Mesendoderm (in vitro differentiated cells): Measurements from ENCODE around the gene EIF3L.
A peak's percentile ranks its signal among the peaks of the same experiment; 100 is the strongest.

ENCODE experiments used
- DNase-seq: peaks from one replicate; pipeline ENCODE4 v3.0.0; 2013
- H2AK5ac ChIP-seq: 2 replicates; pipeline ENCODE4 v1.6.1; 2013; ENCODE audit warnings: low read length, inconsistent platforms
- H2BK120ac ChIP-seq: 2 replicates; pipeline ENCODE4 v1.6.1; 2013; ENCODE audit warnings: low read depth, mild to moderate bottlenecking, low read length, moderate library complexity, mixed read lengths
- H2BK15ac ChIP-seq: replicated peaks from 2 replicates; pipeline ENCODE4 v1.6.1; 2013; ENCODE audit warnings: low read depth, mild to moderate bottlenecking, moderate library complexity
- H2BK5ac ChIP-seq: 2 replicates; pipeline ENCODE4 v1.6.1; 2013; ENCODE audit warnings: low read length, inconsistent platforms
- H3K18ac ChIP-seq: 2 replicates; pipeline ENCODE4 v1.6.1; 2013; ENCODE audit warnings: mild to moderate bottlenecking, low read length, mixed read lengths
- H3K23ac ChIP-seq: one replicate; pipeline ENCODE4 v1.6.1; 2013; ENCODE audit warnings: low read length
- H3K27ac ChIP-seq: 2 replicates; pipeline ENCODE4 v1.5.1; 2013; ENCODE audit warnings: low read depth, mild to moderate bottlenecking, inconsistent platforms, low read length, moderate library complexity
- H3K27me3 ChIP-seq: 2 replicates; pipeline ENCODE4 v1.6.1; 2013; ENCODE audit warnings: low read length, control low read depth, mild to moderate bottlenecking, inconsistent platforms; ENCODE audit not compliant: insufficient read depth, poor library complexity
- H3K36me3 ChIP-seq: 2 replicates; pipeline ENCODE4 v1.6.1; 2013; ENCODE audit warnings: low read length, inconsistent platforms; ENCODE audit not compliant: control insufficient read depth, insufficient read depth
- H3K4ac ChIP-seq: one replicate; pipeline ENCODE4 v1.6.1; 2013; ENCODE audit warnings: low read depth, mild to moderate bottlenecking, low read length, moderate library complexity
- H3K4me1 ChIP-seq: 2 replicates; pipeline ENCODE4 v1.6.1; 2013; ENCODE audit warnings: low read depth, low read length, inconsistent platforms; ENCODE audit not compliant: control insufficient read depth
- H3K4me2 ChIP-seq: 2 replicates; pipeline ENCODE4 v1.6.1; 2013; ENCODE audit warnings: low read length
- H3K4me3 ChIP-seq: 2 replicates; pipeline ENCODE4 v1.5.1; 2013; ENCODE audit warnings: mild to moderate bottlenecking, low read length
- H3K56ac ChIP-seq: one replicate; pipeline ENCODE4 v1.6.1; 2013; ENCODE audit warnings: low read length
- H3K79me1 ChIP-seq: 2 replicates; pipeline ENCODE4 v1.6.1; 2013; ENCODE audit warnings: low read length, inconsistent platforms
- H3K79me2 ChIP-seq: 2 replicates; pipeline ENCODE4 v1.6.1; 2013; ENCODE audit warnings: mild to moderate bottlenecking, low read length; ENCODE audit not compliant: control insufficient read depth, insufficient read depth
- H3K9ac ChIP-seq: 2 replicates; pipeline ENCODE4 v1.6.1; 2013; ENCODE audit warnings: low read length, inconsistent platforms
- H4K5ac ChIP-seq: one replicate; pipeline ENCODE4 v1.6.1; 2013; ENCODE audit warnings: low read length
- H4K8ac ChIP-seq: one replicate; pipeline ENCODE4 v1.6.1; 2013; ENCODE audit warnings: low read depth, mild to moderate bottlenecking, control low read depth, low read length, moderate library complexity
- WGBS: extraction: QIAGEN DNeasy Blood & Tissue Kit; methylation state at CpG from one replicate; pipeline ENCODE4 v1.1.7; 2013; ENCODE audit warnings: low lambda C conversion rate, missing lambda C conversion rate; ENCODE audit not compliant: insufficient coverage; ENCODE audit errors: extremely low coverage; 5-methylcytosine and 5-hydroxymethylcytosine counted together

EIF3L gene

GRCh38 chr22:37926771-37927636 lies 77.8 kb downstream of the EIF3L start:
- no peak overlapping the region for H2BK15ac ChIP-seq
- H3K9ac ChIP-seq = no peak overlapping the region
- no peak overlapping the region for H3K4me2 ChIP-seq
- H3K79me1 ChIP-seq = no peaks in the 10 kb centered on the region
- no peak overlapping the region for H3K4me3 ChIP-seq
- no peak overlapping the region for H4K8ac ChIP-seq
- no peak overlapping the region for H3K23ac ChIP-seq
- no peak overlapping the region for H2AK5ac ChIP-seq
- no peak overlapping the region for H4K5ac ChIP-seq
- no peaks in the 10 kb centered on the region for H3K27me3 ChIP-seq
- DNase-seq = no peak
- no peaks in the 10 kb centered on the region for H3K79me2 ChIP-seq
- no peak overlapping the region for H2BK120ac ChIP-seq
- H2BK5ac ChIP-seq = no peak overlapping the region
- no peak overlapping the region for H3K18ac ChIP-seq
- H3K27ac ChIP-seq = no peak overlapping the region
- no peaks in the 10 kb centered on the region for H3K4me1 ChIP-seq
- H3K56ac ChIP-seq = no peak overlapping the region
- WGBS = no CpG with 5 or more reads among the region's 32 CpGs
- peaks cover 7% of the 10 kb centered on the region for H3K36me3 ChIP-seq
- no peak overlapping the region for H3K4ac ChIP-seq

- H3K9ac ChIP-seq = no peak overlapping the region
- H3K4me3 ChIP-seq = no peak overlapping the region
- H3K23ac ChIP-seq = no peak overlapping the region
- H2BK15ac ChIP-seq = no peak overlapping the region
- no peak overlapping the region for H4K8ac ChIP-seq
- H3K27ac ChIP-seq = no peak overlapping the region
- H3K4ac ChIP-seq = no peak overlapping the region
- no peaks in the 10 kb centered on the region for H3K27me3 ChIP-seq
- H3K4me1 ChIP-seq = no peaks in the 10 kb centered on the region
- H4K5ac ChIP-seq = no peak overlapping the region
- no peak for DNase-seq
- no CpG with 5 or more reads among the region's 5 CpGs for WGBS
- no peak overlapping the region for H2BK120ac ChIP-seq
- no peak overlapping the region for H3K56ac ChIP-seq
- no peak overlapping the region for H3K4me2 ChIP-seq
- no peaks in the 10 kb centered on the region for H3K79me2 ChIP-seq
- no peak overlapping the region for H2AK5ac ChIP-seq
- no peak overlapping the region for H2BK5ac ChIP-seq
- H3K18ac ChIP-seq = no peak overlapping the region
- H3K36me3 ChIP-seq = peaks cover 7% of the 10 kb centered on the region
- H3K79me1 ChIP-seq = no peaks in the 10 kb centered on the region
Measured at GRCh38 chr22:37927637-37927936, 78.4 kb downstream of the EIF3L start.

GRCh38 chr22:37929390-37929789 lies 80.2 kb downstream of the EIF3L start:
- Histone ChIP-seq H3K23ac (no peak overlapping the region), H3K79me1 (no peaks in the 10 kb centered on the region), H4K8ac (no peak overlapping the region), H3K4me2 (no peak overlapping the region), H3K4me3 (no peak overlapping the region), H3K4ac (no peak overlapping the region), H3K27ac (no peak overlapping the region), H2BK5ac (no peak overlapping the region), H3K27me3 (no peaks in the 10 kb centered on the region), H2AK5ac (no peak overlapping the region), H3K56ac (no peak overlapping the region), H4K5ac (no peak overlapping the region), H3K79me2 (no peaks in the 10 kb centered on the region), H2BK15ac (no peak overlapping the region), H2BK120ac (no peak overlapping the region), H3K36me3 (peaks cover 9% of the 10 kb centered on the region), H3K18ac (no peak overlapping the region), H3K4me1 (no peaks in the 10 kb centered on the region), H3K9ac (no peak overlapping the region)
- no CpG with 5 or more reads among the region's 5 CpGs for WGBS
- no peak for DNase-seq

- WGBS = no CpG with 5 or more reads among the region's 11 CpGs
- no peak overlapping the region for H3K27ac ChIP-seq
- no peaks in the 10 kb centered on the region for H3K27me3 ChIP-seq
- no peak overlapping the region for H2AK5ac ChIP-seq
- no peak overlapping the region for H3K9ac ChIP-seq
- no peak overlapping the region for H3K4ac ChIP-seq
- H2BK5ac ChIP-seq = no peak overlapping the region
- no peaks in the 10 kb centered on the region for H3K79me1 ChIP-seq
- H3K56ac ChIP-seq = no peak overlapping the region
- no peak overlapping the region for H3K4me2 ChIP-seq
- H3K36me3 ChIP-seq = peaks cover 7% of the 10 kb centered on the region
- no peak overlapping the region for H3K4me3 ChIP-seq
- H4K5ac ChIP-seq = no peak overlapping the region
- H4K8ac ChIP-seq = no peak overlapping the region
- peak; percentile 56 for DNase-seq
- no peak overlapping the region for H3K23ac ChIP-seq
- no peaks in the 10 kb centered on the region for H3K4me1 ChIP-seq
- no peak overlapping the region for H3K18ac ChIP-seq
- H3K79me2 ChIP-seq = no peaks in the 10 kb centered on the region
- no peak overlapping the region for H2BK15ac ChIP-seq
- H2BK120ac ChIP-seq = no peak overlapping the region
Measured at GRCh38 chr22:37930270-37930951, 81.2 kb downstream of the EIF3L start.

GRCh38 chr22:37930952-37931440 lies 81.8 kb downstream of the EIF3L start:
- DNase-seq = no peak
- Histone ChIP-seq H3K79me2 (no peaks in the 10 kb centered on the region), H3K27me3 (no peaks in the 10 kb centered on the region), H3K23ac (no peak overlapping the region), H3K18ac (no peak overlapping the region), H4K8ac (no peak overlapping the region), H2AK5ac (no peak overlapping the region), H3K4me3 (no peak overlapping the region), H2BK5ac (no peak overlapping the region), H3K36me3 (peaks cover 7% of the 10 kb centered on the region), H3K4me2 (no peak overlapping the region), H3K56ac (no peak overlapping the region), H2BK15ac (no peak overlapping the region), H3K4me1 (no peaks in the 10 kb centered on the region), H3K27ac (no peak overlapping the region), H2BK120ac (no peak overlapping the region), H3K9ac (no peak overlapping the region), H3K79me1 (no peaks in the 10 kb centered on the region), H4K5ac (no peak overlapping the region), H3K4ac (no peak overlapping the region)
- WGBS = no CpG with 5 or more reads among the region's 2 CpGs
